ENCODE data around the gene STK38L. TPM values are rescaled to one million over a fixed set of nuclear protein-coding genes. Genes with fewer than 3 reads are reported as not detected.

STK38L gene
- total and polyA plus RNA-seq, 2 of the 8 experiments (the other 6 are each of a cell fraction or from before 2014, with no cell fraction given): 8.1 to 63.6 TPM

GRCh38 chr12:27324530-27324929 lies 80.4 kb downstream of the STK38L start:
- ChIA-PET POLR2A (ENCODE audit: partially characterized antibody) (interaction anchor here (2.7 kb wide), 1 partner anchor 9 kb away, joined by 11 read pairs; the partner anchor contains the start of gene BMAL2), CTCF (ENCODE audit: partially characterized antibody) (interaction anchor here (1.2 to 2.7 kb wide), 3 partner anchors 19 to 52 kb away, joined by 3 to 10 read pairs (median 3); no protein-coding TSS in a partner anchor)
- Histone ChIP-seq H3K9ac (replicated peaks in 1 of 4; ENCODE audit: extremely low read depth in 1 of 4, low read depth in 3 of 4, low read length in 3 of 4) (no peak overlapping the region), H3K56ac (replicated peaks; ENCODE audit: insufficient read length, low read depth, low read length) (no peak overlapping the region), H3K79me2 (ENCODE audit: control insufficient read depth in 1 of 2, insufficient read depth in 2 of 2, low read length in 2 of 2) (no peaks in the 10 kb centered on the region), H2AK5ac (ENCODE audit: low read depth, low read length) (no peak overlapping the region), H4K8ac (ENCODE audit: extremely low read depth, insufficient read depth, low read length) (no peak overlapping the region), H3K23ac (ENCODE audit: insufficient read length) (no peak overlapping the region), H4K5ac (ENCODE audit: insufficient read length, low read depth, low read length) (no peak overlapping the region), H3K18ac (ENCODE audit: extremely low read depth, low read length) (no peak overlapping the region), H2BK5ac (ENCODE audit: low read depth, low read length) (no peak overlapping the region), H3K14ac (ENCODE audit: insufficient read length) (no peak overlapping the region), H2BK12ac (ENCODE audit: low read depth, low read length) (no peak overlapping the region), H3K27me3 (replicated peaks in 1 of 4; ENCODE audit: control insufficient read depth in 3 of 4, extremely low read depth in 1 of 4, insufficient read depth in 3 of 4, low read length in 3 of 4) (no peaks in the 10 kb centered on the region), H3K4ac (replicated peaks; ENCODE audit: insufficient read length, low read depth, low read length) (no peak overlapping the region), H2BK120ac (replicated peaks; ENCODE audit: low read depth, low read length) (no peak overlapping the region), H3K27ac (ENCODE audit: low read depth, low read length) (no peak overlapping the region), H4K20me1 (replicated peaks in 1 of 2; ENCODE audit: control insufficient read depth in 1 of 2, insufficient read depth in 2 of 2, low read length in 2 of 2) (peaks cover 0 to 2% of the 10 kb centered on the region in 2 experiments), H2AFZ (ENCODE audit: low read length) (no peak overlapping the region), H3K36me3 (ENCODE audit: control insufficient read depth in 2 of 4, insufficient read depth in 4 of 4, low read length in 3 of 4) (peaks cover 0 to 30% (median 7%) of the 10 kb centered on the region in 4 experiments; a peak in 6 of 8 replicates), H2BK20ac (ENCODE audit: low read length) (no peak overlapping the region), H2BK15ac (ENCODE audit: low read length) (no peak overlapping the region), H4K91ac (replicated peaks; ENCODE audit: insufficient read length, low read length) (no peak overlapping the region), H3K9me3 (ENCODE audit: insufficient read depth in 2 of 2, low read depth in 1 of 2, low read length in 1 of 2) (no peaks in the 10 kb centered on the region), H3K79me1 (ENCODE audit: low read depth, low read length) (no peaks in the 10 kb centered on the region), H3K4me2 (ENCODE audit: insufficient read depth in 1 of 2, low read depth in 2 of 2, low read length in 2 of 2) (no peak overlapping the region), H3K23me2 (ENCODE audit: low read depth, low read length) (no peaks in the 10 kb centered on the region), H3K4me3 (ENCODE audit: extremely low read depth in 1 of 4, insufficient read depth in 2 of 4, low read depth in 3 of 4, low read length in 4 of 4) (no peak overlapping the region), H3K4me1 (replicated peaks in 1 of 4; ENCODE audit: control insufficient read depth in 3 of 4, insufficient read depth in 4 of 4, low read length in 3 of 4) (peaks cover 0 to 5% (median 4%) of the 10 kb centered on the region in 4 experiments; a peak in 5 of 7 replicates)
- FAIRE-seq: no peak
- no peak for DNase-seq (ENCODE audit: low read depth in 1 of 2, low spot score in 2 of 2)
- TF ChIP-seq SAP30 (IDR thresholded peaks at IDR 0.05; ENCODE audit: insufficient read depth, insufficient replicate concordance, low read length) (no peak), KDM5A (IDR thresholded peaks at IDR 0.05; ENCODE audit: low read length) (no peak), TAF7 (optimal IDR thresholded peaks at IDR 0.05; ENCODE audit: borderline replicate concordance, low read depth, low read length) (no peak)

Data from H1 (cell line).